ENCODE data around the gene RAPGEFL1.
"Not testable (repeated sequence)": the region's sequence is repeated elsewhere in the genome, so short reads cannot be mapped to it uniquely, and the experiment has no call there.

The RAPGEFL1 gene

GRCh38 chr17:40218006-40218739 lies 40.9 kb downstream of the RAPGEFL1 start:
- DNase-seq (ENCODE audit: extremely low read depth, low read depth), result no peak
- TF ChIP-seq, protein P1, sequence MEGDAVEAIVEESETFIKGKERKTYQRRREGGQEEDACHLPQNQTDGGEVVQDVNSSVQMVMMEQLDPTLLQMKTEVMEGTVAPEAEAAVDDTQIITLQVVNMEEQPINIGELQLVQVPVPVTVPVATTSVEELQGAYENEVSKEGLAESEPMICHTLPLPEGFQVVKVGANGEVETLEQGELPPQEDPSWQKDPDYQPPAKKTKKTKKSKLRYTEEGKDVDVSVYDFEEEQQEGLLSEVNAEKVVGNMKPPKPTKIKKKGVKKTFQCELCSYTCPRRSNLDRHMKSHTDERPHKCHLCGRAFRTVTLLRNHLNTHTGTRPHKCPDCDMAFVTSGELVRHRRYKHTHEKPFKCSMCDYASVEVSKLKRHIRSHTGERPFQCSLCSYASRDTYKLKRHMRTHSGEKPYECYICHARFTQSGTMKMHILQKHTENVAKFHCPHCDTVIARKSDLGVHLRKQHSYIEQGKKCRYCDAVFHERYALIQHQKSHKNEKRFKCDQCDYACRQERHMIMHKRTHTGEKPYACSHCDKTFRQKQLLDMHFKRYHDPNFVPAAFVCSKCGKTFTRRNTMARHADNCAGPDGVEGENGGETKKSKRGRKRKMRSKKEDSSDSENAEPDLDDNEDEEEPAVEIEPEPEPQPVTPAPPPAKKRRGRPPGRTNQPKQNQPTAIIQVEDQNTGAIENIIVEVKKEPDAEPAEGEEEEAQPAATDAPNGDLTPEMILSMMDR (IDR thresholded peaks at IDR 0.05; ENCODE audit: low read depth, low read length), result no peak

GRCh38 chr17:40218740-40219593 lies 41.7 kb downstream of the RAPGEFL1 start, which contains the start of gene WIPF2:
WIPF2 (plus strand) TSS chr17:40219304; CDS start chr17:40256460, 37,156 bp downstream.
- DNase-seq (ENCODE audit: extremely low read depth, low read depth), result peak; percentile 88
- TF ChIP-seq, protein P1 (IDR thresholded peaks at IDR 0.05; ENCODE audit: low read depth, low read length), result peak; percentile 68

- DNase-seq (ENCODE audit: extremely low read depth, low read depth), result no peak
- TF ChIP-seq, protein P1 (IDR thresholded peaks at IDR 0.05; ENCODE audit: low read depth, low read length), result no peak
These were observed 42.5 kb downstream of the RAPGEFL1 start for GRCh38 chr17:40219594-40220338.

GRCh38 chr17:40224718-40225550 lies 47.7 kb downstream of the RAPGEFL1 start:
- TF ChIP-seq, protein P1 (IDR thresholded peaks at IDR 0.05; ENCODE audit: low read depth, low read length), result no peak
- DNase-seq (ENCODE audit: extremely low read depth, low read depth), result no peak

GRCh38 chr17:40229146-40229545 lies 51.9 kb downstream of the RAPGEFL1 start:
- DNase-seq (ENCODE audit: extremely low read depth, low read depth), result not testable (repeated sequence)

DNA sequence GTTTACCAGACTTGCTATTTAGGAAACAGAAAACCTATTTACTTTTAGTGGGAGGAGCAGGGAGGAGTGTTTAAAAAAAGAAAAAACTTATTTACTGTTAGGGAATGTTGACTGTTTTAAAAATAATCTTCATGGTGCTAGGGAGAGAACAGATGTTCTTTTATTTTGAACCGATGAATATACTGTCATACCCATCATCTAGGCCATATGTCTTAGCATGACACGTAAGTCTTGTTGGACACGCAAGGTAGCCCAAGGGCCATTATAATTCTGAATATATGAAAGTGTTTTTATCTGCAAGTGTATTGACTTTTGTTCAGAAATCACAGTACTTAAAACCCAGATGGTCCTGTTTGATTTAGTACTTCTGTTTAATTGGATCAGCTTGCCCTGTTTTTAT lies 53.4 kb downstream of the RAPGEFL1 start:
- TF ChIP-seq, protein P1 (IDR thresholded peaks at IDR 0.05; ENCODE audit: low read depth, low read length), result no peak
- DNase-seq (ENCODE audit: extremely low read depth, low read depth), result no peak

DNA sequence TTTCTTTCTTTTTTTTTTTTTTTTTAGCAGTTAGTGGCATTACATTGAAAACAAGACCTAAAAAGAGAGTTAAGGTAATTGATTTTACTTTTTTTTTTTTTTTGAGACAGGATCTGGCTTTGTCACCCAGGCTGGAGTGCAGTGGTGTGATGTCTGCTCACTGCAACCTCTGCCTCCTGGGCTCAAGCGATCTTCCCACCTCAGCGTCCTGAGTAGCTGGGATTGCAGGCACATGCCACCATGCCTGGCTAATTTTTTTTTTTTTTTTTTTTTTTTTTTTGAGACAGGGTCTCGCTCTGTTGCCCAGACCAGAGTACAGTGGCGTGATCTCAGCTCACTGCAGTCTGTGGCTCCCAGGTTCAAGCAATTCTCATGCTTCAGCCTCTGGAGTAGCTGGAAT lies 54.7 kb downstream of the RAPGEFL1 start:
- not testable (repeated sequence) for DNase-seq (ENCODE audit: extremely low read depth, low read depth)

Measured in AG09319 (cell line).